SW480 (cell line): ENCODE results near the gene SKI.
A peak's percentile ranks its signal among the peaks of the same experiment; 100 is the strongest.
"Not testable (repeated sequence)": the region's sequence is repeated elsewhere in the genome, so short reads cannot be mapped to it uniquely, and the experiment has no call there.

Source experiments
- DNase-seq: peaks from one replicate; pipeline ENCODE4 v3.0.0-alpha.2; 2016; ENCODE audit warnings: low spot score

The SKI gene

GRCh38 chr1:2259668-2260402 lies 31.7 kb downstream of the SKI start:
- no peak for DNase-seq

- DNase-seq, result not testable (repeated sequence)
These were observed 32.4 kb downstream of the SKI start for GRCh38 chr1:2260470-2260869.

- DNase-seq, result no peak
These were observed 32.8 kb downstream of the SKI start for GRCh38 chr1:2260917-2261316.

- not testable (repeated sequence) for DNase-seq
These were observed 33.6 kb downstream of the SKI start for GRCh38 chr1:2261476-2262395.

GRCh38 chr1:2266301-2266975 lies 38.3 kb downstream of the SKI start:
- no peak for DNase-seq

- no peak for DNase-seq
These were observed 39.1 kb downstream of the SKI start for GRCh38 chr1:2267051-2267830.

GRCh38 chr1:2267862-2268261 lies 39.7 kb downstream of the SKI start:
- DNase-seq, result no peak

GRCh38 chr1:2268285-2269056 lies 40.4 kb downstream of the SKI start:
- DNase-seq, result no peak

GRCh38 chr1:2269193-2269921 lies 41.2 kb downstream of the SKI start:
- no peak for DNase-seq

GRCh38 chr1:2269922-2270259 lies 41.8 kb downstream of the SKI start:
- no peak for DNase-seq

- no peak for DNase-seq
These were observed 42.4 kb downstream of the SKI start for GRCh38 chr1:2270260-2271100.

GRCh38 chr1:2271211-2271721 lies 43.1 kb downstream of the SKI start:
- no peak for DNase-seq

GRCh38 chr1:2271841-2272655 lies 43.9 kb downstream of the SKI start:
- DNase-seq, result peak; percentile 17

GRCh38 chr1:2272686-2273400 lies 44.7 kb downstream of the SKI start:
- no peak for DNase-seq

GRCh38 chr1:2273401-2274090 lies 45.4 kb downstream of the SKI start:
- no peak for DNase-seq

- DNase-seq, result no peak
These were observed 46.3 kb downstream of the SKI start for GRCh38 chr1:2274231-2274928.
